ENCODE results near the gene SSBP3.

- TF ChIP-seq POLR2AphosphoS5 (IDR thresholded peaks at IDR 0.05; ENCODE audit: low read depth, low read length) (no peak), TAF1 (IDR thresholded peaks at IDR 0.05; ENCODE audit: borderline replicate concordance, insufficient read depth, low read length) (no peak)
Measured at GRCh38 chr1:54245501-54245900, 160.7 kb downstream of the SSBP3 start.

Data from PFSK-1 (cell line).